Activated T-helper 17 cell treated with anti-CD3 and anti-CD28 coated beads, Interleukin-2, amount 50 U/mL, for 72 hours (primary cell): ENCODE measurements around the gene CNTFR. TPM values are rescaled to one million over a fixed set of nuclear protein-coding genes. Genes with fewer than 3 reads are reported as not detected.

Source experiments
- ATAC-seq: fragments of 150-1000 bp; cut with Tn5 transposase; replicated peaks from 2 replicates; pipeline ENCODE4 v1.10.0; 2021; ENCODE audit warnings: mild to moderate bottlenecking, moderate library complexity
- H3K27ac Mint-ChIP-seq: one replicate; pipeline ENCODE4 v1.8.0; 2022; ENCODE audit warnings: mixed read lengths
- H3K27me3 Mint-ChIP-seq: one replicate; pipeline ENCODE4 v1.8.0; 2022; ENCODE audit warnings: mixed read lengths
- H3K36me3 Mint-ChIP-seq: one replicate; pipeline ENCODE4 v1.8.0; 2022; ENCODE audit warnings: low read depth, mild to moderate bottlenecking, mixed read lengths
- H3K4me1 Mint-ChIP-seq: one replicate; pipeline ENCODE4 v1.8.0; 2022; ENCODE audit warnings: mixed read lengths
- H3K4me3 Mint-ChIP-seq: one replicate; pipeline ENCODE4 v1.8.0; 2022; ENCODE audit warnings: mild to moderate bottlenecking, mixed read lengths
- H3K9me3 Mint-ChIP-seq: one replicate; pipeline ENCODE4 v1.8.0; 2022; ENCODE audit warnings: mixed read lengths
- total RNA-seq, 2 donors: library from RNA; stranded (reverse); gene quantifications; one replicate each; pipeline ENCODE4 v1.2.3, GENCODE V29; 2022

Gene CNTFR
- total RNA-seq, 2 donors from 2014 or later = not detected

- peaks cover 3% of the 10 kb centered on the region for H3K27me3 Mint-ChIP-seq
Observed at GRCh38 chr9:34606905-34607304, 17.4 kb upstream of the CNTFR start.

GRCh38 chr9:34606190-34606589 lies 16.7 kb upstream of the CNTFR start:
- no peak for ATAC-seq
- H3K4me3 Mint-ChIP-seq = no peak overlapping the region
- H3K9me3 Mint-ChIP-seq = no peaks in the 10 kb centered on the region
- no peaks in the 10 kb centered on the region for H3K4me1 Mint-ChIP-seq
- H3K27me3 Mint-ChIP-seq = peaks cover 3% of the 10 kb centered on the region
- H3K36me3 Mint-ChIP-seq = peaks cover under 1% of the 10 kb centered on the region
- H3K27ac Mint-ChIP-seq = no peak overlapping the region

More at GRCh38 chr9:34606905-34607304, 17.4 kb upstream of the CNTFR start:
- no peak for ATAC-seq
- H3K36me3 Mint-ChIP-seq = peaks cover 5% of the 10 kb centered on the region
- no peaks in the 10 kb centered on the region for H3K4me1 Mint-ChIP-seq
- H3K4me3 Mint-ChIP-seq = no peak overlapping the region
- no peak overlapping the region for H3K27ac Mint-ChIP-seq
- no peaks in the 10 kb centered on the region for H3K9me3 Mint-ChIP-seq

GRCh38 chr9:34603610-34604231 lies 14.2 kb upstream of the CNTFR start:
- Mint-ChIP-seq H3K9me3 (no peaks in the 10 kb centered on the region), H3K4me1 (no peaks in the 10 kb centered on the region), H3K27me3 (peaks cover 3% of the 10 kb centered on the region), H3K4me3 (no peak overlapping the region), H3K27ac (no peak overlapping the region), H3K36me3 (no peaks in the 10 kb centered on the region)
- peak; percentile 92 for ATAC-seq

GRCh38 chr9:34601937-34602573 lies 12.5 kb upstream of the CNTFR start:
- Mint-ChIP-seq H3K9me3 (no peaks in the 10 kb centered on the region), H3K4me1 (no peaks in the 10 kb centered on the region), H3K36me3 (no peaks in the 10 kb centered on the region), H3K4me3 (no peak overlapping the region), H3K27ac (peak overlapping the region; percentile 7), H3K27me3 (peaks cover 3% of the 10 kb centered on the region)
- ATAC-seq = no peak

GRCh38 chr9:34600908-34601307 lies 11.4 kb upstream of the CNTFR start:
- no peak for ATAC-seq
- no peaks in the 10 kb centered on the region for H3K4me1 Mint-ChIP-seq
- H3K9me3 Mint-ChIP-seq = no peaks in the 10 kb centered on the region
- H3K27ac Mint-ChIP-seq = no peak overlapping the region
- H3K27me3 Mint-ChIP-seq = peaks cover 8% of the 10 kb centered on the region
- no peak overlapping the region for H3K4me3 Mint-ChIP-seq
- H3K36me3 Mint-ChIP-seq = no peaks in the 10 kb centered on the region

GRCh38 chr9:34599546-34599945 lies 10.0 kb upstream of the CNTFR start:
- ATAC-seq = no peak
- no peak overlapping the region for H3K27ac Mint-ChIP-seq
- H3K27me3 Mint-ChIP-seq = peaks cover 8% of the 10 kb centered on the region
- H3K4me1 Mint-ChIP-seq = no peaks in the 10 kb centered on the region
- H3K9me3 Mint-ChIP-seq = no peaks in the 10 kb centered on the region
- no peak overlapping the region for H3K4me3 Mint-ChIP-seq
- no peaks in the 10 kb centered on the region for H3K36me3 Mint-ChIP-seq

- no peak overlapping the region for H3K4me3 Mint-ChIP-seq
- ATAC-seq = no peak
- H3K4me1 Mint-ChIP-seq = peaks cover 6% of the 10 kb centered on the region
- peaks cover 7% of the 10 kb centered on the region for H3K36me3 Mint-ChIP-seq
- peaks cover 29% of the 10 kb centered on the region for H3K27me3 Mint-ChIP-seq
- no peaks in the 10 kb centered on the region for H3K9me3 Mint-ChIP-seq
- no peak overlapping the region for H3K27ac Mint-ChIP-seq
Observed at GRCh38 chr9:34594177-34594576, 4.7 kb upstream of the CNTFR start.

GRCh38 chr9:34592895-34593601 lies 3.5 kb upstream of the CNTFR start:
- Mint-ChIP-seq H3K27ac (no peak overlapping the region), H3K4me1 (peaks cover 13% of the 10 kb centered on the region), H3K4me3 (peak overlapping the region; percentile 68), H3K27me3 (peaks cover 39% of the 10 kb centered on the region), H3K9me3 (no peaks in the 10 kb centered on the region), H3K36me3 (peaks cover 7% of the 10 kb centered on the region)
- no peak for ATAC-seq

GRCh38 chr9:34591917-34592866 lies 2.7 kb upstream of the CNTFR start:
- H3K27ac Mint-ChIP-seq = no peak overlapping the region
- no peaks in the 10 kb centered on the region for H3K9me3 Mint-ChIP-seq
- H3K4me1 Mint-ChIP-seq = peaks cover 13% of the 10 kb centered on the region
- H3K27me3 Mint-ChIP-seq = peaks cover 44% of the 10 kb centered on the region
- H3K4me3 Mint-ChIP-seq = peak overlapping the region; percentile 68
- no peak for ATAC-seq
- peaks cover 7% of the 10 kb centered on the region for H3K36me3 Mint-ChIP-seq

GRCh38 chr9:34591248-34591916 lies 1.9 kb upstream of the CNTFR start:
- no peak overlapping the region for H3K27ac Mint-ChIP-seq
- peak; percentile 78 for ATAC-seq
- peaks cover 7% of the 10 kb centered on the region for H3K36me3 Mint-ChIP-seq
- peaks cover 52% of the 10 kb centered on the region for H3K27me3 Mint-ChIP-seq
- peaks cover 13% of the 10 kb centered on the region for H3K4me1 Mint-ChIP-seq
- H3K9me3 Mint-ChIP-seq = no peaks in the 10 kb centered on the region
- peak overlapping the region; percentile 68 for H3K4me3 Mint-ChIP-seq

- peaks cover 7% of the 10 kb centered on the region for H3K36me3 Mint-ChIP-seq
Observed at GRCh38 chr9:34590381-34591247, 1.1 kb upstream of the CNTFR start.

GRCh38 chr9:34588671-34589635 lies 571 bp downstream of the CNTFR start:
- Mint-ChIP-seq H3K4me1 (peaks cover 13% of the 10 kb centered on the region), H3K4me3 (peak overlapping the region; percentile 22), H3K9me3 (no peaks in the 10 kb centered on the region), H3K36me3 (peaks cover 7% of the 10 kb centered on the region), H3K27ac (no peak overlapping the region), H3K27me3 (peaks cover 62% of the 10 kb centered on the region)
- ATAC-seq = no peak

More at GRCh38 chr9:34590381-34591247, 1.1 kb upstream of the CNTFR start:
- ATAC-seq = peak; percentile 20
- Mint-ChIP-seq H3K4me3 (peak overlapping the region; percentile 68), H3K9me3 (no peaks in the 10 kb centered on the region), H3K27ac (no peak overlapping the region), H3K4me1 (peaks cover 13% of the 10 kb centered on the region), H3K27me3 (peaks cover 55% of the 10 kb centered on the region)
